D721Med (cell line): ENCODE results near the gene PTPRF.

Experiments used
- DNase-seq: peaks from one replicate; pipeline ENCODE4 v3.0.0; 2011; ENCODE audit warnings: low spot score; ENCODE audit not compliant: insufficient read length
- FAIRE-seq: peaks from 2 replicates; lab custom pipeline; 2011; peaks lifted over from hg19 to GRCh38; lab: Jason Lieb, UNC
- TF ChIP-seq, protein P1 (sequence below): IDR thresholded peaks from 2 replicates; pipeline ENCODE4 v1.5.1; 2012; ENCODE audit warnings: mild to moderate bottlenecking, control low read depth; ENCODE audit not compliant: insufficient read depth; ENCODE audit errors: missing control alignments

The PTPRF gene

DNA sequence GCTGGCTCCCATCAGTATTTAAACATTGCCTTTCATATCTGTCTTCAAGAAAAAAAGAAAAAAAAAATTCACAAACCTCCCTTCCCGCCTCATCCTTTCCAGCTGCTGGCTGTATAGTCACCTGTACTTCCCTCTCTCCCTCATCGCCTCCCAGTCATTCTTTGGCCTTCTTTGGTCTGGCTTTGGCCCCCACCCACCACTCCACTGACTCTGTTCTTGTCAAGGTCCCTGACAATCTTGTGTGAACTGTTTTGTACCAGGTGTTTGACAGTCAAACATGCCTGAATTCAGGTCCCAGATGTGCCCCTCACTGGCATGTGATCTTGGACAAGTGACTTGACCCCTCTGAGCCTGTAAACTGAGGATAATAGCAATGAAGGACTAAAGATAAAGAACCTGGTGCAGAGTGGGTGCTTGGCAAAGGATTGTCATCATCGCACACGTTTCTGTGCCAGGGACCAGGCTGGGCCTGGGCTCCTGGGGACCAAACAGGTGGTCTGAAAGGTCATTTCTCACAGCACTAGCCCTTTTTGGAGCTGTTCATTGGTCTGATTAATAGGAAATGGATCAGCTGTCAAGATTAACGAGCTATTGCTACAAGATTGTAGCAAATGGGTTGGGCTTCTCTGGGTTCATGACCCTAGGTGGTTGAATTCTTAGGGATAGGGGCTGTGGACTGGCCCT, 21.5 kb downstream of the PTPRF start:
- DNase-seq, result no peak
- no peak for FAIRE-seq
- TF ChIP-seq, protein P1, sequence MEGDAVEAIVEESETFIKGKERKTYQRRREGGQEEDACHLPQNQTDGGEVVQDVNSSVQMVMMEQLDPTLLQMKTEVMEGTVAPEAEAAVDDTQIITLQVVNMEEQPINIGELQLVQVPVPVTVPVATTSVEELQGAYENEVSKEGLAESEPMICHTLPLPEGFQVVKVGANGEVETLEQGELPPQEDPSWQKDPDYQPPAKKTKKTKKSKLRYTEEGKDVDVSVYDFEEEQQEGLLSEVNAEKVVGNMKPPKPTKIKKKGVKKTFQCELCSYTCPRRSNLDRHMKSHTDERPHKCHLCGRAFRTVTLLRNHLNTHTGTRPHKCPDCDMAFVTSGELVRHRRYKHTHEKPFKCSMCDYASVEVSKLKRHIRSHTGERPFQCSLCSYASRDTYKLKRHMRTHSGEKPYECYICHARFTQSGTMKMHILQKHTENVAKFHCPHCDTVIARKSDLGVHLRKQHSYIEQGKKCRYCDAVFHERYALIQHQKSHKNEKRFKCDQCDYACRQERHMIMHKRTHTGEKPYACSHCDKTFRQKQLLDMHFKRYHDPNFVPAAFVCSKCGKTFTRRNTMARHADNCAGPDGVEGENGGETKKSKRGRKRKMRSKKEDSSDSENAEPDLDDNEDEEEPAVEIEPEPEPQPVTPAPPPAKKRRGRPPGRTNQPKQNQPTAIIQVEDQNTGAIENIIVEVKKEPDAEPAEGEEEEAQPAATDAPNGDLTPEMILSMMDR, result no peak

DNA sequence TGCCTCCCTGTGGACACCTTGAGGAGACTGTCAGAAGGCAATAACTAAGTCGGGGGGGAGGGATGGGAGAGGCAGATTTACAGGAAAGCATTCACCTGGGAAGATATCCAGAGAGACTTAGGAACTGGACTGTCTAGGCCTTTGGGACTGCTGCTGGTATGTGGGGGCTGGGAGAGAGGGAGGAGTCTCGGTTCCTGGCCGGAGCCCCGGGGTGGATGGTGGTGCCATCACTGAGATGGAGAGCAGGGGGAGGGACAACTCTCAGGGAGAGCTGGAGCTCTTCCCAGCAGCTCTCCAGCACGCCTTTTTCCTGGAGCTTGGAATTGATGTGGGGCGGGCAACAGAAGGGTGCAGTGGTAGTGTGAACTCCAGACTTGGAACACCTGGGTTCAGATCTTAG, 22.1 kb downstream of the PTPRF start:
- no peak for DNase-seq
- no peak for FAIRE-seq
- TF ChIP-seq, protein P1, result no peak

DNA sequence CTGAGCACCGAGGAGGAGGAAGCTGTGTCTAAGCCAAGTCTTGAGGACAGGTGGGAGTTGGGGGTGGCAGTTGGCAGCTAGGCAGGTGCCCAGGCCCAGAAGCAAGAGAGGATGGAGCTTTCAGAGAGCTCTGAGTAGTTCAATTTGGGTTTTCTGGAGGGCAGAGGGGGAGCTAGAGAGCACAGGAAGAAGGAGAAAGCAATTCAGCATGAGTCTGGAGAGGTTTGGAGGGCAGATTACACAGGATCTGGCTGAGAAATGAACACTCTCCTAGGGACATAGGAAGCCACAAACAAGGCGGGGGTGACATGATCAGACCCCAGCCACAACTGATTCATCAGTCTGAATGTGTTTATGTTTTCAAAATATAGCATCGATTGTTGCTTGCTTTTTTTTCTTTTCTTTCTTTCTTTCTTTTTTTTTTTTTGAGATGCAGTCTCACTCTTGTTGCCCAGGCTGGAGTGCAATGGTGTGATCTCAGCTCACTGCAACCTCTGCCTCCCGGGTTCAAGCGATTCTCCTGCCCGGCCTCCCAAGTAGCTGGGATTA, 23.8 kb downstream of the PTPRF start:
- DNase-seq (no peak), FAIRE-seq (no peak)
- TF ChIP-seq, protein P1, result peak; percentile 36

DNA sequence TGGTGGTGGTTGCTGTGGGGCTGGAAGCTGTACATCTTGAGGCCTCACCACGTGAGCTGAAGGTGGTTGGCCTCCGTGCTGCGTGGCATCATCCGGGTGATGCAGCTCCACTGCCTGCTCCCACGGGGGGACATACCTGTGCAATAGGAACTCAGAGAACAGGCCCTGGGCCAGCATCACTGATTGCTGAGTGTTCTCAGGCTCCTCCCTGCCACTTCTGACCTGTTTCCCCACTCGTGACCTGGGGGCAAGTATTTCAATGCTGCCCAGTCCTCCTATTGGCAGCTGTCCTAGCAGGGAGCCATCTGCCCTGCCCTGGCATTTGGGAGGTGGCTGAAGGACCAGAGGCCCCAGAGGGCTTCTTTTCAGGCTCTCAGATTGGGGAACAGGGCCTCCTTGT, 26.1 kb downstream of the PTPRF start:
- TF ChIP-seq, protein P1, result no peak

DNA sequence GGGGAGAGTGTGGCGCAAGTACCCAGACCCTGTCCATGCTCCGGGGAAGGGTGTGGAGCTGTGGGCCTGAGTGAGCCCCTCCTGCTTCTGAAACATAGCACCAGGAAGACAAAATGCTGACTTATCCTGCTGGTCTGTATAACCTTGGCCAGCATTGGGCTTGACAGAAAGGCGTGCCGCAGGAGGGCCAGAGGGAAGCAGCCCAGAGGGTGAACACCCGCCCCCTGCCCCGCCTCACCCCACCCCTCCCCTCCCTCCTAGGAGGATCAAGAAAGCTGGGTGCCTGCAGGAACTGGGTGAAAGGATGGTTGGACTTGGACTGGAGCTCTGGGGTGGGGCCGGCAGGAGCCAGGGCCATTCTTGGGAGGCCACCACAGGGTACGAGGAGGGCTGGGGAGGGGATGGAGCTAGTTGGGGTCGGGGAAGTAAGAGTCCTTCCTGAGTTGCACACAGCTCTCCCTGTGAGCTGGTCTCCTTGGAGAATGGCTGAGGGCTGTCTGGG, 27.1 kb downstream of the PTPRF start:
- FAIRE-seq (no peak), DNase-seq (no peak)
- TF ChIP-seq, protein P1, result no peak

More for the DNA sequence above, 26.1 kb downstream of the PTPRF start:
- DNase-seq (no peak), FAIRE-seq (no peak)

DNA sequence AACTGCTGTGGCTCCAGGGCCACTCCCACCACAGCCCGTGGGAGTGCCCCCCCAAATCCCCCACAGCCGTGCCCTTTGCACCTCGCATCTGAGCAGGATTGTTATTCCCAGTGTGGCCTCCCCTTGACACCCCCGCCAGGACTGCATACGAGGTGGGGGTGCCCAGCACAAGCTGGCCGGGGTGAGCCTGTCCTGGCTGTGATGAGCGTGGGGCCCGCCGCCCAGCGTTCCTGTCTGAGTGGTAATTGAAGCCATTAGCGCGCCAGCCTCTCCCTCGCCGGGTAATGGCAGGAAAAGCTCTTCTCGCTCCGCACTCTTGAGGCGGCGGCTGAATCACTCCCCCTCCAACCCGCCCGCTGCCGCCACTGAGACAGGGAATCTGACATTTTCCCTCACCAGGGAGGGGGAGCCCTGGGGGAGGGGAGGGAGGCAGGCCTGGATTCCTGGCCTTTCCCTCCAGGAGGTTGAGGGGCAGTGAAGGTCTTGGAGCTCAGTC, 27.7 kb downstream of the PTPRF start:
- no peak for FAIRE-seq
- no peak for DNase-seq
- TF ChIP-seq, protein P1, result no peak

DNA sequence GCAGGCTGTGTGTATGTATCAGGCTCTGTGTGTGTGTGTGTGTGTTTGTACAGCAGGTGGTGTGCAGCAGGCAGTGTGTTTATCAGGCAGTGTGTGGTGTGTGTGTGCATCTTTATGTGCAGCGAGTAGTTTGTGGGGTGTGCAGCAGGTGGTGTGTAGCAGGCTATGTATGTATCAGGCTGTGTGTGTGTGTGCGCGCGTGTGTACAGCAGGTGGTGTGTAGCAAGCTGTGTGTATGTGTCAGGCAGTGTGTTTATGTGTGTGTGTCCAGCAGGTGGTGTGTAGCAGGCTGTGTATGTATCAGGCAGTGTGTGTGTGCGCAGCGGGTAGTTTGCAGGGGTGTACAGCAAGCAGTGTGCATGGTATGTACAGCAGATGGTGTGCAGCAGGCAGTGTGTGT, 29.0 kb downstream of the PTPRF start:
- FAIRE-seq (no peak), DNase-seq (no peak)
- TF ChIP-seq, protein P1, result no peak
